T-helper 17 cell (primary cell): ENCODE results near the gene ITGA1. TPM values are rescaled to one million over a fixed set of nuclear protein-coding genes. Genes with fewer than 3 reads are reported as not detected.
"Not testable (repeated sequence)": the region's sequence is repeated elsewhere in the genome, so short reads cannot be mapped to it uniquely, and the experiment has no call there.

Source experiments
- ATAC-seq: fragments of 150-1000 bp; cut with Tn5 transposase; 2 replicates; pipeline ENCODE4 v1.10.0; 2021; ENCODE audit warnings: mild to moderate bottlenecking, moderate library complexity
- DNase-seq, 3 donors: peaks; one replicate each; pipeline versions ENCODE4 v3.0.0 to v3.0.0-alpha.2; 2020 to 2021
- H3K9me3 ChIP-seq: one replicate; pipeline ENCODE4 v1.7.0; 2013; ENCODE audit warnings: low read length, mild to moderate bottlenecking; ENCODE audit not compliant: control insufficient read depth, poor library complexity, severe bottlenecking
- H3K27ac Mint-ChIP-seq: one replicate; pipeline ENCODE4 v1.8.0; 2022; ENCODE audit warnings: mild to moderate bottlenecking, moderate library complexity, mixed read lengths
- H3K27me3 Mint-ChIP-seq: one replicate; pipeline ENCODE4 v1.8.0; 2022; ENCODE audit warnings: mixed read lengths
- H3K36me3 Mint-ChIP-seq: one replicate; pipeline ENCODE4 v1.8.0; 2022; ENCODE audit warnings: low read depth, mixed read lengths
- H3K4me1 Mint-ChIP-seq: one replicate; pipeline ENCODE4 v1.8.0; 2022; ENCODE audit warnings: mild to moderate bottlenecking, mixed read lengths
- H3K4me3 Mint-ChIP-seq: one replicate; pipeline ENCODE4 v1.8.0; 2022; ENCODE audit warnings: mild to moderate bottlenecking, moderate library complexity, mixed read lengths
- total RNA-seq, 4 donors: library from RNA in 2 of 4; stranded (reverse) in 2 of 4; gene quantifications; one replicate each; pipeline ENCODE4 v1.2.3 and lab custom pipeline; 2022 to 2026

Gene ITGA1
- total RNA-seq, 2 donors from 2014 or later: 4.0 to 4.3 TPM

GRCh38 chr5:52809884-52810283 is 22.2 kb downstream of the ITGA1 start:
- no peaks in the 10 kb centered on the region for H3K36me3 Mint-ChIP-seq
- H3K4me1 Mint-ChIP-seq: peaks cover 5% of the 10 kb centered on the region
- H3K9me3 ChIP-seq: no peaks in the 10 kb centered on the region
- H3K27ac Mint-ChIP-seq: no peak overlapping the region
- ATAC-seq (no peak), DNase-seq (no peak)
- no peaks in the 10 kb centered on the region for H3K27me3 Mint-ChIP-seq
- H3K4me3 Mint-ChIP-seq: no peak overlapping the region

- Mint-ChIP-seq H3K4me3 (no peak overlapping the region), H3K36me3 (no peaks in the 10 kb centered on the region), H3K27me3 (no peaks in the 10 kb centered on the region), H3K4me1 (no peaks in the 10 kb centered on the region), H3K27ac (no peak overlapping the region)
- DNase-seq (no peak), ATAC-seq (no peak)
- no peaks in the 10 kb centered on the region for H3K9me3 ChIP-seq
These were observed 22.7 kb downstream of the ITGA1 start for GRCh38 chr5:52810426-52810825.

- DNase-seq (no peak), ATAC-seq (no peak)
- H3K9me3 ChIP-seq: no peaks in the 10 kb centered on the region
- no peak overlapping the region for H3K4me3 Mint-ChIP-seq
- no peak overlapping the region for H3K27ac Mint-ChIP-seq
- H3K36me3 Mint-ChIP-seq: no peaks in the 10 kb centered on the region
- H3K27me3 Mint-ChIP-seq: no peaks in the 10 kb centered on the region
- no peaks in the 10 kb centered on the region for H3K4me1 Mint-ChIP-seq
These were observed 23.5 kb downstream of the ITGA1 start for GRCh38 chr5:52811067-52811749.

GRCh38 chr5:52814352-52815148 is 26.8 kb downstream of the ITGA1 start:
- H3K27ac Mint-ChIP-seq: no peak overlapping the region
- DNase-seq (no peak), ATAC-seq (no peak)
- no peaks in the 10 kb centered on the region for H3K9me3 ChIP-seq
- no peaks in the 10 kb centered on the region for H3K27me3 Mint-ChIP-seq
- H3K36me3 Mint-ChIP-seq: no peaks in the 10 kb centered on the region
- no peaks in the 10 kb centered on the region for H3K4me1 Mint-ChIP-seq
- no peak overlapping the region for H3K4me3 Mint-ChIP-seq

GRCh38 chr5:52817818-52818217 is 30.1 kb downstream of the ITGA1 start:
- DNase-seq (no peak), ATAC-seq (no peak)
- Mint-ChIP-seq H3K4me1 (no peaks in the 10 kb centered on the region), H3K27ac (no peak overlapping the region), H3K4me3 (no peak overlapping the region), H3K27me3 (no peaks in the 10 kb centered on the region), H3K36me3 (no peaks in the 10 kb centered on the region)
- H3K9me3 ChIP-seq: no peaks in the 10 kb centered on the region

GRCh38 chr5:52818360-52818759 is 30.6 kb downstream of the ITGA1 start:
- ATAC-seq (no peak), DNase-seq (no peak)
- no peaks in the 10 kb centered on the region for H3K9me3 ChIP-seq
- no peaks in the 10 kb centered on the region for H3K36me3 Mint-ChIP-seq
- no peak overlapping the region for H3K27ac Mint-ChIP-seq
- no peaks in the 10 kb centered on the region for H3K4me1 Mint-ChIP-seq
- no peaks in the 10 kb centered on the region for H3K27me3 Mint-ChIP-seq
- no peak overlapping the region for H3K4me3 Mint-ChIP-seq

- not testable (repeated sequence) for H3K36me3 Mint-ChIP-seq, ATAC-seq, DNase-seq, H3K4me3 Mint-ChIP-seq, H3K27me3 Mint-ChIP-seq, H3K9me3 ChIP-seq, H3K4me1 Mint-ChIP-seq, H3K27ac Mint-ChIP-seq
These were observed 31.1 kb downstream of the ITGA1 start for GRCh38 chr5:52818807-52819206.

- no peaks in the 10 kb centered on the region for H3K9me3 ChIP-seq
- no peaks in the 10 kb centered on the region for H3K27me3 Mint-ChIP-seq
- DNase-seq (no peak), ATAC-seq (no peak)
- no peak overlapping the region for H3K4me3 Mint-ChIP-seq
- no peaks in the 10 kb centered on the region for H3K36me3 Mint-ChIP-seq
- no peak overlapping the region for H3K27ac Mint-ChIP-seq
- H3K4me1 Mint-ChIP-seq: no peaks in the 10 kb centered on the region
These were observed 34.2 kb downstream of the ITGA1 start for GRCh38 chr5:52821901-52822300.

- Mint-ChIP-seq H3K4me1 (no peaks in the 10 kb centered on the region), H3K27me3 (no peaks in the 10 kb centered on the region), H3K36me3 (no peaks in the 10 kb centered on the region), H3K27ac (no peak overlapping the region), H3K4me3 (no peak overlapping the region)
- H3K9me3 ChIP-seq: no peaks in the 10 kb centered on the region
- no peak for ATAC-seq
- no peak for DNase-seq
These were observed 34.7 kb downstream of the ITGA1 start for GRCh38 chr5:52822437-52822836.

- H3K9me3 ChIP-seq: no peaks in the 10 kb centered on the region
- no peak overlapping the region for H3K4me3 Mint-ChIP-seq
- DNase-seq (no peak), ATAC-seq (no peak)
- no peaks in the 10 kb centered on the region for H3K36me3 Mint-ChIP-seq
- H3K4me1 Mint-ChIP-seq: no peaks in the 10 kb centered on the region
- H3K27me3 Mint-ChIP-seq: no peaks in the 10 kb centered on the region
- H3K27ac Mint-ChIP-seq: peak overlapping the region; percentile 51
These were observed 37.1 kb downstream of the ITGA1 start for GRCh38 chr5:52824827-52825226.

GRCh38 chr5:52825826-52826225 is 38.1 kb downstream of the ITGA1 start:
- ATAC-seq (no peak), DNase-seq (no peak)
- peak overlapping the region; percentile 51 for H3K27ac Mint-ChIP-seq
- H3K9me3 ChIP-seq: no peaks in the 10 kb centered on the region
- H3K36me3 Mint-ChIP-seq: no peaks in the 10 kb centered on the region
- H3K4me3 Mint-ChIP-seq: no peak overlapping the region
- H3K4me1 Mint-ChIP-seq: no peaks in the 10 kb centered on the region
- H3K27me3 Mint-ChIP-seq: no peaks in the 10 kb centered on the region

GRCh38 chr5:52827815-52828214 is 40.1 kb downstream of the ITGA1 start:
- DNase-seq (no peak), ATAC-seq (no peak)
- no peak overlapping the region for H3K4me3 Mint-ChIP-seq
- no peak overlapping the region for H3K27ac Mint-ChIP-seq
- H3K9me3 ChIP-seq: no peaks in the 10 kb centered on the region
- no peaks in the 10 kb centered on the region for H3K36me3 Mint-ChIP-seq
- no peaks in the 10 kb centered on the region for H3K27me3 Mint-ChIP-seq
- H3K4me1 Mint-ChIP-seq: no peaks in the 10 kb centered on the region

GRCh38 chr5:52829664-52830063 is 41.9 kb downstream of the ITGA1 start:
- H3K9me3 ChIP-seq: no peaks in the 10 kb centered on the region
- H3K27me3 Mint-ChIP-seq: no peaks in the 10 kb centered on the region
- H3K4me3 Mint-ChIP-seq: no peak overlapping the region
- DNase-seq (no peak), ATAC-seq (no peak)
- H3K4me1 Mint-ChIP-seq: no peaks in the 10 kb centered on the region
- no peaks in the 10 kb centered on the region for H3K36me3 Mint-ChIP-seq
- no peak overlapping the region for H3K27ac Mint-ChIP-seq

- Mint-ChIP-seq H3K27me3 (no peaks in the 10 kb centered on the region), H3K4me1 (no peaks in the 10 kb centered on the region), H3K4me3 (no peak overlapping the region), H3K36me3 (no peaks in the 10 kb centered on the region), H3K27ac (no peak overlapping the region)
- H3K9me3 ChIP-seq: no peaks in the 10 kb centered on the region
- no peak for DNase-seq
- ATAC-seq: no peak
These were observed 42.9 kb downstream of the ITGA1 start for GRCh38 chr5:52830650-52831049.
